Stimulated activated CD4-positive, alpha-beta T cell treated with anti-CD3 and anti-CD28 coated beads, TNF-alpha, amount 100 ng/mL, for 4 hours (primary cell): ENCODE results near the gene XIRP1.
"Not testable (repeated sequence)": the region's sequence is repeated elsewhere in the genome, so short reads cannot be mapped to it uniquely, and the experiment has no call there.

Experiments used
- DNase-seq, 3 experiments: peaks; one replicate each; pipeline ENCODE4 v3.0.0-alpha.2; 2020; ENCODE audit warnings: low read depth in 3 of 3

XIRP1 gene

GRCh38 chr3:39192490-39193092 is at the start of gene XIRP1:
Gene XIRP1, minus strand, starts transcription at chr3:39192595. Its CDS starts 3,150 bp downstream, at chr3:39189445.
- DNase-seq: no peak

- DNase-seq: no peak
Measured at GRCh38 chr3:39241561-39241960, 49.2 kb upstream of the XIRP1 start.

- no peak for DNase-seq
Measured at GRCh38 chr3:39237027-39237426, 44.6 kb upstream of the XIRP1 start.

GRCh38 chr3:39234651-39235050 is 42.3 kb upstream of the XIRP1 start:
- DNase-seq: no peak

- no peak for DNase-seq
Measured at GRCh38 chr3:39232859-39233258, 40.5 kb upstream of the XIRP1 start.

GRCh38 chr3:39230453-39230852 is 38.1 kb upstream of the XIRP1 start:
- no peak for DNase-seq

GRCh38 chr3:39228496-39228895 is 36.1 kb upstream of the XIRP1 start:
- no peak for DNase-seq

- not testable (repeated sequence) for DNase-seq
Measured at GRCh38 chr3:39227596-39227995, 35.2 kb upstream of the XIRP1 start.

GRCh38 chr3:39226106-39226741 is 33.8 kb upstream of the XIRP1 start:
- DNase-seq: no peak

- DNase-seq: no peak
Measured at GRCh38 chr3:39224288-39224687, 31.9 kb upstream of the XIRP1 start.

GRCh38 chr3:39222939-39223338 is 30.5 kb upstream of the XIRP1 start:
- no peak for DNase-seq

GRCh38 chr3:39222462-39222861 is 30.1 kb upstream of the XIRP1 start:
- no peak for DNase-seq

- no peak for DNase-seq
Measured at GRCh38 chr3:39221141-39221530, 28.7 kb upstream of the XIRP1 start.

- no peak for DNase-seq
Measured at GRCh38 chr3:39220407-39221140, 28.2 kb upstream of the XIRP1 start.

- DNase-seq: no peak
Measured at GRCh38 chr3:39219702-39220101, 27.3 kb upstream of the XIRP1 start.

GRCh38 chr3:39216176-39216790 is 23.9 kb upstream of the XIRP1 start:
- DNase-seq: no peak

- DNase-seq: no peak
Measured at GRCh38 chr3:39213613-39214012, 21.2 kb upstream of the XIRP1 start.

- no peak for DNase-seq
Measured at GRCh38 chr3:39212665-39213064, 20.3 kb upstream of the XIRP1 start.

GRCh38 chr3:39211332-39212130 is 19.1 kb upstream of the XIRP1 start:
- DNase-seq: no peak

- no peak for DNase-seq
Measured at GRCh38 chr3:39210078-39210477, 17.7 kb upstream of the XIRP1 start.

GRCh38 chr3:39209329-39209970 is 17.1 kb upstream of the XIRP1 start:
- no peak for DNase-seq
